NCI-H1930 (cell line): ENCODE data around the gene TTR.

ENCODE experiments used
- DNase-seq, 2 experiments: peaks; one replicate each; lab custom pipeline; 2025; lab: John Stamatoyannopoulos, UW

TTR gene

GRCh38 chr18:31579375-31579774 is 12.3 kb upstream of the TTR start:
- no peak for DNase-seq

- no peak for DNase-seq
These were observed 10.0 kb upstream of the TTR start for GRCh38 chr18:31581498-31582197.

- DNase-seq: no peak
These were observed 8.4 kb upstream of the TTR start for GRCh38 chr18:31583185-31583854.

GRCh38 chr18:31585991-31586390 is 5.7 kb upstream of the TTR start:
- DNase-seq: no peak

- no peak for DNase-seq
These were observed 5.1 kb upstream of the TTR start for GRCh38 chr18:31586616-31587015.

- DNase-seq: no peak
These were observed 4.1 kb upstream of the TTR start for GRCh38 chr18:31587529-31587928.

GRCh38 chr18:31590570-31590969 is 1.1 kb upstream of the TTR start:
- no peak for DNase-seq

- no peak for DNase-seq
These were observed 564 bp upstream of the TTR start for GRCh38 chr18:31591113-31591512.

GRCh38 chr18:31592506-31593157 is 955 bp downstream of the TTR start:
- no peak for DNase-seq

- no peak for DNase-seq
These were observed 3.6 kb downstream of the TTR start for GRCh38 chr18:31595121-31595771.

GRCh38 chr18:31596081-31596872 is 4.6 kb downstream of the TTR start:
- no peak for DNase-seq

GRCh38 chr18:31598021-31598805 is 6.5 kb downstream of the TTR start:
- DNase-seq: no peak

- no peak for DNase-seq
These were observed 11.6 kb downstream of the TTR start for GRCh38 chr18:31603315-31603714.

GRCh38 chr18:31606265-31606664 is 14.6 kb downstream of the TTR start:
- DNase-seq: no peak

- DNase-seq: no peak
These were observed 15.7 kb downstream of the TTR start for GRCh38 chr18:31607384-31607783.

GRCh38 chr18:31609886-31610285 is 18.2 kb downstream of the TTR start:
- DNase-seq: no peak

- no peak for DNase-seq
These were observed 18.9 kb downstream of the TTR start for GRCh38 chr18:31610286-31611205.

- no peak for DNase-seq
These were observed 19.8 kb downstream of the TTR start for GRCh38 chr18:31611511-31611910.

- DNase-seq: no peak
These were observed 20.4 kb downstream of the TTR start for GRCh38 chr18:31612124-31612523.

GRCh38 chr18:31614044-31614443 is 22.4 kb downstream of the TTR start:
- no peak for DNase-seq
